ENCODE results near the gene PBX1. TPM values are rescaled to one million over a fixed set of nuclear protein-coding genes. Genes with fewer than 3 reads are reported as not detected.

PBX1 gene
- total RNA-seq, 1 experiment from 2014 or later: 102 TPM

GRCh38 chr1:164784960-164785359 is 226.0 kb downstream of the PBX1 start (continued):
- TF ChIP-seq ATF6 (CRISPR knock-in tag; IDR thresholded peaks at IDR 0.05): no peak

- TF ChIP-seq PRDM15 (CRISPR knock-in tag; IDR thresholded peaks at IDR 0.05): no peak
- no peak for TF ChIP-seq NR3C1 (CRISPR knock-in tag; conservative IDR thresholded peaks at IDR 0.05; ENCODE audit: low read depth)
- no peak for TF ChIP-seq CTCF (IDR thresholded peaks at IDR 0.05)
- TF ChIP-seq TEAD1 (CRISPR knock-in tag; IDR thresholded peaks at IDR 0.05): no peak
- no peak overlapping the region for H3K4me3 Mint-ChIP-seq
- ChIA-PET CTCF (interaction anchor here (1.0 to 2.9 kb wide), 9 partner anchors 10 to 405 kb away, joined by 3 to 43 read pairs (median 8); no protein-coding TSS in a partner anchor), POLR2A (no interaction called here)
- H3K4me1 Mint-ChIP-seq: peaks cover 62% of the 10 kb centered on the region
- DNase-seq (ENCODE audit: low spot score) (no peak), ATAC-seq (no peak)
- no peaks in the 10 kb centered on the region for H3K9me3 Mint-ChIP-seq
- peak overlapping the region; percentile 95 for H3K27ac Mint-ChIP-seq
- H3K36me3 Mint-ChIP-seq: no peaks in the 10 kb centered on the region
- no peaks in the 10 kb centered on the region for H3K27me3 Mint-ChIP-seq (ENCODE audit: low read depth)
Measured at GRCh38 chr1:164785841-164786534, 227.0 kb downstream of the PBX1 start.

GRCh38 chr1:164786980-164787833 is 228.2 kb downstream of the PBX1 start:
- H3K27ac Mint-ChIP-seq: peak overlapping the region; percentile 95
- peaks cover 51% of the 10 kb centered on the region for H3K4me1 Mint-ChIP-seq
- no peaks in the 10 kb centered on the region for H3K27me3 Mint-ChIP-seq (ENCODE audit: low read depth)
- ChIA-PET POLR2A (interaction anchor here (0.6 to 1.6 kb wide), 3 partner anchors 145 to 571 kb away, joined by 3 to 4 read pairs (median 3); no protein-coding TSS in a partner anchor), CTCF (interaction anchor here (0.5 to 2.9 kb wide), 40 partner anchors 9 to 621 kb away, joined by 3 to 43 read pairs (median 4); partner anchors contain the start of gene PBX1)
- H3K4me3 Mint-ChIP-seq: peak overlapping the region; percentile 44
- DNase-seq (ENCODE audit: low spot score): peak; percentile 85
- TF ChIP-seq CTCF (IDR thresholded peaks at IDR 0.05) (peak; percentile 85), FOXP1 (CRISPR knock-in tag; IDR thresholded peaks at IDR 0.05; ENCODE audit: borderline replicate concordance) (no peak), ERG (CRISPR knock-in tag; IDR thresholded peaks at IDR 0.05) (no peak), SP1 (CRISPR knock-in tag; conservative IDR thresholded peaks at IDR 0.05) (0 out of 2 replicates have a peak, but pooled peaks have one; percentile 41), ZBTB43 (CRISPR knock-in tag; IDR thresholded peaks at IDR 0.05) (0 out of 2 replicates have a peak, but pooled peaks have one; percentile 34), FOXK1 (CRISPR knock-in tag; IDR thresholded peaks at IDR 0.05) (0 out of 2 replicates have a peak, but pooled peaks have one; percentile 31)
- ATAC-seq: peak; percentile 91
- no peaks in the 10 kb centered on the region for H3K9me3 Mint-ChIP-seq
- peaks cover 2% of the 10 kb centered on the region for H3K36me3 Mint-ChIP-seq
